ENCODE results near the gene GPX1.
"Not testable (repeated sequence)": the region's sequence is repeated elsewhere in the genome, so short reads cannot be mapped to it uniquely, and the experiment has no call there.

GPX1 gene

GRCh38 chr3:49358217-49358883, at the start of gene GPX1:
Gene GPX1 (minus strand): TSS chr3:49358353. CDS start chr3:49358278, 75 bp downstream.
- peak; percentile 97 for DNase-seq

GRCh38 chr3:49406571-49407565, 48.7 kb upstream of the GPX1 start:
- no peak for DNase-seq

GRCh38 chr3:49405570-49405969, 47.4 kb upstream of the GPX1 start:
- not testable (repeated sequence) for DNase-seq

DNA sequence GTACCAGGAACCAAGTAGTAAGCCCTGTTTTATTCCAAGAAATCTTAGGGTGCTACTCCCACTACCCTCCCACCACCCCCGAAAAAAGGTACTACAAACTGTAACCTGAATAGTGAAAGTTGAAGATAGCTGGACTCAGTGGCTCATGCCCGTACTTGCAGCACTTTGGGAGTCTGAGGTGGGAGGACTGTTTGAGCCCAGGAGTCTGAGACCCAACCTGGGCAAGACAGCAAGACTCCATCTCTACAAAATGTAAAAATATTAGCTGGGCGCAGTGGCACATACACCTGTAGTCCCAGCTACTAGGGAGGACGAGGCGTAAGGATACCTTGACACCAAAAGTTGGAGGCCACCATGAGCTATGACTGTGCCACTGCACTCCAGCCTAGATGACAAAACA, 45.7 kb upstream of the GPX1 start:
- no peak for DNase-seq

DNA sequence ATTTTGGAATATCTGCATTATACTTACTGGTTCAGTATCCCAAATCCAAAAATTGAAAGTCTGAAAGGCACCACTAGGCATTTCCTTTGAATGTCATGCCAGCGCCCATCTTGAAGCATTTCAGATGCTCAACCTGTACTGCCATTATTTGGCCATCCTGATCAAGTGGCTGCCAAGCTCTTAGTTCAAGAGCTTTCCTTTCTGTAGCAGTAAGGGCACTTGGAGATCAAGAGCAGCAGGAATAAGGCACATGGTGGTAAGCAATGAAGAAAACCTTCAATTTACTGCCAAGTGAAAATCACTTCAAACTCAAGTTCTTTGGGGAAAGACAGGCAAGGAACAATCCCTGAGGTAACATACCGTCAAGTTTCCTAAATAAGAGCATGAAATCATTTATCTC, 43.6 kb upstream of the GPX1 start:
- DNase-seq: no peak

- DNase-seq: no peak
These were observed 41.3 kb upstream of the GPX1 start for GRCh38 chr3:49399461-49399860.

DNA sequence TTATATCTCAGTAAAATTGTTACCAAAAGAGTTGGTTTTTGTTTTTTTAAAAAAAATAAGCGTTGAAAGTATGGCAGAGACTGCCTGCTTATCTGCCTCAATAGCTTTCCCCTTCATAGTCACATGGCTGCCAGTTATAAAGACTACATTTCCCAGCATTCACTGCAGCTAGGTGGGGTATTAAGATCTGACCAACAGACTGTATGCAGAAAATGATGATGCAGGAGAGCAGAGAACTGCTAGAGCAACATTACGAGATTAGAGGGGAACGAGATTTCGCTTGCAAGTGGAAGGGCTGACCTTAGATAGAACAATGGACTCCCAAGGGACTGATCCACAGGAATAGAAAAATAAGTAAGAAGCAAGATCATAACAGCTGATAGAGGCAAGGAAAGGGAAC, 39.3 kb upstream of the GPX1 start:
- no peak for DNase-seq

DNA sequence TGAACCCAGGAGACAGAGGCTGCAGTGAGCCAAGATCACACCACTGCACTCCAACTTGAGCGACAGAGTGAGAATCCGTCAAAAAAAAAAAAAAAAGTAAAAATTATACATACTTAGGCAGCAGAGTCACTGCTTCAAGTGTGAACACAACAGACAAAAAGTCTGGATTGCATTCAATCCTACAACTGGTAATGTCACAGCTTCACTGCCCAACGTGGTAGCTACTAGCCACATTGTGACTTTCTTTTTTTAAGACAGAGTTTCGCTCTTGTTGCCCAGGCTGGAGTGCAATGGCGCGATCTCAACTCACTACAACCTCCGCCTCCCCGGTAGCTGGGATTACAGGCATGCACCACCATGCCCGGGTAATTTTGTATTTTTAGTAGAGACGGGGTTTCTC, 33.2 kb upstream of the GPX1 start:
- not testable (repeated sequence) for DNase-seq

GRCh38 chr3:49389297-49389696, 31.1 kb upstream of the GPX1 start:
- DNase-seq: no peak

GRCh38 chr3:49388289-49388820, 30.2 kb upstream of the GPX1 start:
- no peak for DNase-seq

DNA sequence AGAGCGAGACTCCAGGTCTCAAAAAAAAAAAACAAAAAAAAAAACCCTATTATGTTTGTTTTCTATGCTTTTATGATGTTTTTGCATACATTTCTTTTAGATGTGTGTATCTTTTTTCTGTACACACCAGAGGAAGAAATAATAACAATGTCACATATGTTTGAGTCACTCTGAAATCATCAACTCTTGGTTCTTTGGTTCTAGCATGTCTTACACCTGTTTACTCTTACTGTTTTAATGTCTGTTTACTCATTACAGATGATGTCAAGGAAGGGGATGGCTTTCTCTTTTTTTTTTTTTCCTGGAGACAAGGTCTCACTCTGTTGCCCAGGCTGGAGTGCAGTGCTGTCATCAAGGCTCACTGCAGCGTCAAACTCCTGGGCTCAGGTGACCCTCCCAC, 29.6 kb upstream of the GPX1 start:
- DNase-seq: no peak

DNA sequence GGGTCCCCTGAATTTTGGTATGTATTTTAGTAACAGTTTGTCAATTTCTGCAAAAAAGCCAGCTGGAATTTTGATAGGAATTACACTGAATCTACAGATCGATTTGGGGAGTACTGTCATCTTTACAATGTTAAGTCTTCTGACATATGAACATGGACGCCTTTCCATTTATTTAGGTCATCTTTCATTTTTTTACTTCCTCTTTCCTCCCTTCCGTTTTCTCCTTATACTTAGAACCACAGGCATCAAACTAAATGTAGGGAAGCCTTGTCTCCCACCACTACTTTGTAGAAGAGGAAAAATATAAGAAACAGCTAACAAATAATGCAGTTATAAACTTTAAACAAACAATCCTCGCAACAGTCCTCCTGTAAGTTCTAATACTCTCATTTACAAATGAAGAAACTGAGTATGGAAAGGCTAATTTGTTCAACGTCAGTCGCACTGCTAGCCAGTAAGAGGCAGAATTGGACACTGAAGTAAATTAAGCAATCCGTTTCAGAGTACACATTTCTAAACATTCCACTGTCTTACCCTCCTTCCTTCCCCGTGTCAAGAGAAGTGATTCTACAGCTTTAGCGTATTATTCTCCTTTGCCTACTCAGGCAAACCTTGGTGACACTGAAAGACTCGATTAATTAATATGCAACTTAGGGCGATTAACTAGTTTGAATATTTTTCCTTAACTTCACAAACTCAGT, 28.1 kb upstream of the GPX1 start:
- no peak for DNase-seq

GRCh38 chr3:49385617-49386016, 27.5 kb upstream of the GPX1 start:
- DNase-seq: no peak

GRCh38 chr3:49383387-49383786, 25.2 kb upstream of the GPX1 start:
- no peak for DNase-seq

DNA sequence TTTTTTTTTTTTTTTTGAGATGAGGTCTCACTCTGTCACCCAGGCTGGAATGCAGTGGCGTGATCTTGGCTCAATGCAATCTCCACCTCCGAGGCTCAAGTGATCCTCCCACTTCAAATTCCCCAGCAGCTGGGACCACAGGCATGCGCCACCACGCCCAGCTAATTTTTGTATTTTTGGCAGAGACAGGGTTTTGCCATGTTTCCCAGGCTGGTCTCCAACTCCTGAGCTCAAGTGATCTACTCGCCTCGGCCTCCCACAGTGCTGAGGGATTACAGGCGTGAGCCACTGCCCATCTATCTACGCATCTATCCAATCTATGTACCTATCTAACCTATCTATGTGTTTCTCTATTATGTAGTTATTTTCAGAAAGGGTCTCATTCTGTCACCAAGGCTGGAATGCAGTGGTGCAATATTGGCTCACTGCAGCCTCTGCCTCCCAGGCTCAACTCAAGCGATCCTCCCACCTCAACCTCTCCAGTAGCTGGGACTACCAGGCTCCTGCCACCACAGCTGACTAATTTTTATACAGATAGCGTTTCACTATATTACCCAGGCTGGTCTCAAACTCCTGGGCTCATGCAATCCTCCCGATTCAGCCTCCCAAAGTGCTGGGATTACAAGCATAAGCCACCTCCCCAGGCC, 20.2 kb upstream of the GPX1 start:
- peak; percentile 59 for DNase-seq

DNA sequence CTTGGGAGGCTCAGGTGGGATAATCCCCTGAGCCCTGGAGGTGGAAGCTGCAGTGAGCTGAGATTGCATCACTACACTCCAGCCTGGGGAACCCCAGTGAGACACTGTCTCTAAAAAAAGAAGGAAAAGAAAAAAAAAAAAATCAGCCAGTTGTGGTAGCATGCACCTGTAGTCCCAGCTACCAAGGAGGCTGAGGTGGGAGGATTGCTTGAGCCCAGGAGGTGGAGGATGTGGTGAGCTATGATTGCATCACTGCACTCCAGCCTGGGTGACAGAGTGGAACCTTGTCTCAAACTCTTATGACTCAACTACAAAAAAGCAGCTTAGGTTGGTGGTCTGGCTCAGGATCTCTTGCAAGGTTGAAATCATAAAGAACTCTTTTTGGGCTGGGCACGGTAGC, 19.3 kb upstream of the GPX1 start:
- DNase-seq: no peak

- no peak for DNase-seq
These were observed 13.8 kb upstream of the GPX1 start for GRCh38 chr3:49371946-49372345.

DNA sequence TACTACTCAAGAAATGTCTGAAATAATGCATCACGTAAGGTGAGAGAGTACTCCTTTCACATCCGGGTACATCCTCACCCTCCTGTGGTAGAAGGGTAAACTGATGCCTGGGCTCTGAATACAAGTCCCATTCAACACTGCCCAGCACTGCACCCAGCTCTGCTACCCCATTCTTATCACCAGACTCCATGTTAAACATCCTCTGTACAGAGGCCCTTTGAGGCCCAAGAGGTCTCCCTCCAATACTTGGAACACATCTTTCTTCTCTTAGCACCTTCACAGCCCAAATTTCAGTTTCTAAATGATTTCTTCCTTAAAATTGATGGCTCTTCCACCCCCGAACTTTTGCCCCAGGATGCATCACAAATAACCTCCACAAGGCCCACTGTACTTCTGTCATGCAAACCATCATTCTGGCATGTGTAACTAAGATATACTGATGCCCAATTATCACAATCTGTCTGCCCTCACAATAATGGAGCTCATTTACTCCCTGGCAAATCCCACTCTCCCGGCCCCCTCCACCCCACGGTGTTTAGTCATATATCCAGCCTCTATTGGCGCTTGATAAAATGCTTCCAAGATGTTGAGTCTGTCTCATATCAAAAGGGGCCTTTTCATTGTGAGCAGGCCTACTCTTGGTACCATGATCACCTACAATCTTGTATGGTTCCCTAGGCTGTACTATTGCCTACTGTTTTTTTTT, 12.6 kb upstream of the GPX1 start:
- no peak for DNase-seq

DNA sequence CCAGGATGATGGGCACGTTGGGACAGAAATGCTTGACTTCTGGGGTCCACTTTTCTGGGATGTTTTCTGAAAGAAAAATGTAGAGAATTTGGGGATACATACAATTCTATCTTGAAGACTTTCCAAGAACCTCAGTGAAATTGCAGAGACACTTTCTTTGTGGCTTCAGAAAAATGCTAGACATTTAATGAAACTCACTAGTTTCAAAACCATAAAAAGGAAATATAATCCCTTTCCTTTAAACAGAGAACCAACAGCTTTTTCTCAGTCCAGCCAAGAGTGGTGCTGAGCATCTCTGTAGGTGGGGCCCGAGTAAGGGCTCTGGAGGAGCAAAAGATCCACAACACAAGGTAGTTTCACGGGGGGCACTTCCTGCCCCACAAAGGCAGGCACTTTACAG, 4.4 kb upstream of the GPX1 start:
- DNase-seq: no peak

GRCh38 chr3:49359623-49360022, 1.5 kb upstream of the GPX1 start:
- no peak for DNase-seq

DNA sequence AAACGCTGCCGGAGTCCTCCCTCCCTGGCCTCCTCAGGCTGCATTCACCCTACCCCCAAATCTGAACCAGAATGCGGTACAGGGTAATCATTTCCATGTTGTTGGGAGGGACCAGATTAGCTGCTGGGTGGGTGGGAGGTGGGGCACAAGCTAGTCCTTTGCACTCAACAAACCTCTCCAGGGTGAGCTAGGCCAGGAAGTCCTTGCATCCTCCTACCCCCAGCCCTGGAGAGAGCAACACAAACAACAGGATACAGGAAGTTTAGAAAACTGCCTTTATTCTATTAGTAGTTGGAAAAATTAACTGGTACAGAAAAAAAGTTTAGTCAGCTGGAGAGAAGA, 702 bp upstream of the GPX1 start:
- no peak for DNase-seq
